Measurements from ENCODE around the gene SPDEF.

The SPDEF gene

DNA sequence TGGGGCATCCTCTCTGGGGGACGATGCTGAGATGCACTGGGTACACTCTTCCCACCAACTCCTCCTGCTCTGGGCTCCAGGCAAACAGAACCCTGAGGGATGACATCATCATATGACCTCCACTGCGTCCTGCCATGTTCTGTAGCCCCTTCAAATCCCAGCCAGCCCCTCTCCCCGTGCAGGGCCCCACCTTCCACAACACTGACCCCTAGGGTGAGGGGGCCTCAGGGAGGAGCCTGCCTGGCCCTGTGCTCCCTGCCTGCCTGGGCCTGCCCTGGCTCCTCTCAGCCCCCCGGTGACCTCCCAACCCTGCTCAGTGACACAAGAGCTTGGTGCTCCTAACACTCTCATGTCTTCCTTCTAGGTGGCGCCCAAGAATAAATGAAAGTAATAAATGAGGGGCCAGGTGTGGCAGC lies 9.6 kb upstream of the SPDEF start:
- DNase-seq (ENCODE audit: extremely low spot score, insufficient read length, low read depth) (no peak), FAIRE-seq (no peak)

DNA sequence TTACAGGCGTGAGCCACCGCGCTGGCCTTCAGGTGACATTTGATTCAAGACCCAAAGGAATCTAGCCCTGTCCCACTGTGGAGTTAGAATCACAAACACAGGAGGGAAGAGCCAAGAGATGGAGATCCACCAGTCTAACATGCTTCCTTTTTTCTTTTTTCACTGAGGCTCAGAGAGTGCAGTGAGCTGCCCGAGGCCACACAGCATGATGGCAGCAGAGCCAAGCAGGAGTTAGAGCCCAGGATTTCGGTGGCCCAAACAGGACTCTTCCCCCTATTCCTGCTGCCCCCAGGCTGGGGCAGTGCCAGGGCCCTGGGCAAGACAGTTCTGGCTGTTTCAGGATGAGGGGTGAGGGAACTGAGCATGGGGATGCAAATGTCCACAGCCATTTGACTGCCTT lies 8.1 kb upstream of the SPDEF start:
- FAIRE-seq (no peak), DNase-seq (ENCODE audit: extremely low spot score, insufficient read length, low read depth) (no peak)

DNA sequence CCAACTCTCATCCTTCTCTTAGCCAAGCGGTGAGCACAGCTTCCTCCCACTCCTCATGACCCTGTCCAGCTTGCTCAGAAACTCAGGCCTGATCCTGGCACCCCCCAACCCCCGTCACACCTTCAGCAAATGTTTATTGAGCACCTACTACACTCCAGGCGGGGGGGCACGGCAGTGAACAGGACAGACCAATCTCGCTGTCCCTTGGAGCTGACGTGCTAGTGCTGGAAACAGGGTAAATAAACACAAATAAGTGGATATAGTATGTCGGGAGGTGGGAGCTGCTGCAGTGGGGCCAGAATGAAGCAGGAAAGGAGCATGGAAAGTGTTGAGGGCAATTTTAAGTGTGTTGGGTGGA lies 7.4 kb upstream of the SPDEF start:
- DNase-seq (ENCODE audit: extremely low spot score, insufficient read length, low read depth) = no peak
- no peak for FAIRE-seq

DNA sequence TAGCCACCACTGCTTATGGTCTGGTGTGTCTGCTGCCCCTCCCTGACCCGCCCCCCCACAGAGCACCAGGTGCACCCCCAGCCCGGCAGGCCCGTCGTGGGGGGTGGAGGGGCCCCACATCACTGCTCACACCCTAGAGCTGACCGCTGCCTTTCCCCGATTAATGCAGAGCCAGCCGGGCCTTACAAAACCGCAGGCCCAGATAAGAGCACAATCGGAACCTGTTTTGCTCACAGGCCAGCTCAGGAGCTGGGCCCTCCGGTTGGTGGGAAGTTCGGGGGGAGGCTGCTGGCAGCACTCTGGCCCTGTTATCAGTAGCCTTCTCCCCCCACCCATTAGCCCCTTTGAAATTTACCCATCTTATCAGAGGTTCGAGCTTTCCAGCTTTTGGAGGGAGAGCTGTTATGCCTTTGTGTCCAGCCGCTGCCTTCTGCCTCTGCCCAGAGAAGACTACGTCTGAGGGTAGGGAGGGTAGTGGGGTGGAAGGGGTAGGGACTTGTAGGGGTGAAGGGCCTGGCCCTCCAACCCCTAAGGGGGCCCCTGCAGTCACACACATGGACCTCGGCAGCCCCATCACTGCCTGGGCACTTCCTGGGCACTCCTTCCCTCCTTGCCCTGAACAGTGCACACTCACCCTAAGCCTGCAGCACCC lies 6.9 kb upstream of the SPDEF start:
- FAIRE-seq (no peak), DNase-seq (ENCODE audit: extremely low spot score, insufficient read length, low read depth) (no peak)

DNA sequence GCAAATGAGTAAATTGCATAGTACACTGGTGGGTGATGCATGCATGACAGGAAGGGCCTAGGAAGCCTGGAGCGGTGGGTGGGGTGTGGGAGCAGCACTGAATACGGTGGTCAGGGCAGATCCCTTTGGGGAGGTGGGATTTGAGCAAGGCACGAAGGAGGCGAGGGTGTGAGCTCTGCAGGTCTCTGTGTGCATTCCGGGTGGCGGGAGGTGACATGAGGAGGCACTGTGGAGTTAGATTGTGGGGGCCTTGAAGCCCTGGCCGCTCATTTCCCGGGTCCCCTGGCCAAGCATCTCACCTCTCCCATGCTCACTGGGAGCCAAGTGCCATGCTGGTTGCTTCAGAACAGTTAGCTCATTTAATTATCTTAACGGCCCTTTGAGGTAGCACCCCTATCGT lies 6.2 kb upstream of the SPDEF start:
- DNase-seq (ENCODE audit: extremely low spot score, insufficient read length, low read depth) = no peak

DNA sequence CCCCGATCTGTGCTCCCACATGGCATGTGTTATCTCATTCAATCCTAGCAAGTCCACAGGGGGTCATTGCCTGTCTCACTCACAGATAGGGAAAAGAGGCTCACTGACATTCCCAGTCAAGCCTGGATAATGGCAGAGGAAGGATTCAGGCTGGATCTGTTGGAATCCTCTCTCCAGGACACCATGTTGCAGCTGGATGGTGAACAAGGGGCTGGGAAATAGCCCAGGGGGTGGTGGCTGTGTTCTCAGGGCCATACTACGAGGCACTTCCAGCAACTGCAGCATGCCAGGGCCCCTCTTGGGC lies 5.0 kb upstream of the SPDEF start:
- DNase-seq (ENCODE audit: extremely low spot score, insufficient read length, low read depth) = no peak
- no peak for FAIRE-seq

More for the DNA sequence above, 6.2 kb upstream of the SPDEF start:
- FAIRE-seq = no peak

DNA sequence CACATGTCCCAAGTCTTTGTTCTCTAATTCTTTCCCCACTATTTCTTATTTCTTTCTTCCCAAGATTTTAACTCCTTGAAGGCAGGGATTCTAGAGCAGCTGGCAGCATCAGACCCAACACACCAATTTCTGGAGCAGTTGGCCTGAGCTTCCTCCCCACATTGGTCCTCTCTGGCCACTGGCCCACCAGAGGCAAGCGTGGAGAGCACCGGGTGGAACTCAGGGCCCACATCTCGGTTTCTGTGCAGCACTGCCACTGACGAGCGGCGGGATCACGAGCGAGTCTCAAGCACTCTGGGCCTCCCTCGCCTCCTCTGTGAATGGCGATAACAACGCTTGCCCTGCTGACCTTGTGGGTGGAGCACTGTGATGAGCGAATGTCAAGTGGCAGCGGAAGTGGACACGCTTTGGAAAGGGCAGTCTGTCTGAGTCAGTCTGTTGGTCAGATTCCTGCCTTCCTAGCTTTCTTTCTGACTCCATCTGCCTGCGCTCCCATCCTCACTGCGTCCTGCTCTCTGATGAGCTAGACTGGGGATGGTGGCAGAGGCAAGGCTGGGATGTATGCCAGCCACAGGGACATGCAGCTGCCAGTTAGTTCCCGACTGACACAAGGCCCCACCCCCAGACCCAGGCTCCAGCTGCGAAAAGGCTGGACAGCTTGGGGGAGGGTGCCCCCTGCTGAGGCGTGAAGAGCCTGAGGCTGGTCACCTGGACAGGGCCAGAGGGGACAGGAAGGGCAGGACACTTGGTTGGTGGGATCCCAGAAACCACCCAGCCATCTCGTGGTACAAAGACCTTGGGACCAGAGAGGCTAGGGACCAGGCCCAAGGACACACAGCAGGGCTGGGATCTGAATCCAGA lies 4.5 kb upstream of the SPDEF start:
- DNase-seq (ENCODE audit: extremely low spot score, insufficient read length, low read depth) (no peak), FAIRE-seq (no peak)

DNA sequence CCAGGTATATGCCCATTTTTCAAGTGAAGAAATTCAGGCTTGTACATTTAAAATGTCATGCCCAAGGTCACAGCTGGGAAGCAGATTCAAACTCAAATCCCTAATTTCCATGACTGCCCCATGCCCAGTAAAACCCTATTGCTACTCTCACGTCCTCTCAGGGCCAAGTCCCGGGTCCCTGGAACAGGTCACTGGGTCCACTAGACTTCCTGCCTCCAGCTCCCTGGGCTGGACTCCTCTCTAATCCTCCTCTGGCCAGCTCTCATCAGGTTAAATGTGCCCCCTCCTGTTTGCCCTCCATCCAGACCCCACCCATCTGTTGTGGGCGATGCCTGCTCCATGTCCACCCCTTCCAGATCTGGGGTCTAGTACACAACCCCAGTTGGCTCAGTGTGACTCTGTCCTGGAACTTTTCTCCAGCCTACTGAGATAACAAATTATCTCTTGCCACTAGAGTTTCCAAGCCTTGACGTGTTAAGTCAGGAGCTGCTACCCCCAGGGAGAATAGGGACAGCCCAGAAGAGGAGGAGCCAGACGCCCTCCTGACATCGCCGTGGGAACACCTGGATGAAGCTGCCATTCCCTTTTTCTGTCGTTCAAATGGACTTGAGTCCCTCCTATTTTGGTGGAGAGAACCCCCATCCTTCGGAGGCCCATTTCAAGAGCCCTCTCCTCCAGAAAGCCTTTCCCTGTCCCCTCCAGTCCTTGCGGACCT lies 3.7 kb upstream of the SPDEF start:
- no peak for FAIRE-seq
- DNase-seq (ENCODE audit: extremely low spot score, insufficient read length, low read depth) = no peak

DNA sequence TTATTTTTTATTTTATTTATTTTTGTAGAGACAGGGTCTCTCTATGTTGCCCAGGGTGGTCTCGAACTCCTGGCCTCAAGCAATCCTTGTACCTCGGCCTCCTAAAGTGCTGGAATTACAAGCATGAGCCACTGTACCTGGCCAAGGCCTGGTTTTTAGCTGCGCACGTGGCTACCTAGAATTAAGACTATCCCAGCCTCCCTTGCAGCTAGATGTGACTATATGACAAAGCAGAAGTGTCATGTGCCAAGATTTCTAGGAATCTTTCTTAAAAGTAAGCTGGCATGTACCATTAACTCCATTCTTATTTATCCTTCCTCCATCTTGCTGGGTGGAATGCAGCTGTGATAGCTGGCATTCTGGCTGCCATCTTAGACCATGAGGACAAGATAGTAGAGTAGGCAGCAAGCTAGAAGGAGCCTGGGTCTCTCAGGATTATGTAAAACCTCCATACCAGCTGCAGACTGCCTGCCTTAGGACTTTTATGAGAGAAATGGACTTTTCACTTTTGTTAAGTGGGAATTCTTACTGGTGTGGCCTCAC lies 2.1 kb upstream of the SPDEF start:
- FAIRE-seq (no peak), DNase-seq (ENCODE audit: extremely low spot score, insufficient read length, low read depth) (no peak)

DNA sequence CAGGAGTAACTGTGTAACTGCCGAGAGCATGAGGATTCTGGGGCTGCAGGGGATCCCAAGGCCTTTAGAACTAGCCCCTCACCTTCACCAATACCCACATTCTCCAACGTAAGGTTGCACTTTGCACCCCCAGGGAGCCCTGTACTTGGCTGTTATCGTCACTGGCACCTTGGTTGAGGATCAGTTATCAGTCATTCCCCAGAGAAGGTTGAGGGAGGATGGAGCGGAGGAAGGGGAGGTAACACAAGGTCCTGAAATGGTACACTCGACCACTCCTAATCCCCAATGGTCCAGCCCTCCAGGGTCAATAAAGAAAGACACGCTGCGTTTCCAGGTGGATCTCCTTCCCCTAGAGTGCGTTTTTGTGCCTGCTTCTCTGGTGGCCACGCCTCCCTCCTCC lies 1.1 kb upstream of the SPDEF start:
- FAIRE-seq (no peak), DNase-seq (ENCODE audit: extremely low spot score, insufficient read length, low read depth) (no peak)

DNA sequence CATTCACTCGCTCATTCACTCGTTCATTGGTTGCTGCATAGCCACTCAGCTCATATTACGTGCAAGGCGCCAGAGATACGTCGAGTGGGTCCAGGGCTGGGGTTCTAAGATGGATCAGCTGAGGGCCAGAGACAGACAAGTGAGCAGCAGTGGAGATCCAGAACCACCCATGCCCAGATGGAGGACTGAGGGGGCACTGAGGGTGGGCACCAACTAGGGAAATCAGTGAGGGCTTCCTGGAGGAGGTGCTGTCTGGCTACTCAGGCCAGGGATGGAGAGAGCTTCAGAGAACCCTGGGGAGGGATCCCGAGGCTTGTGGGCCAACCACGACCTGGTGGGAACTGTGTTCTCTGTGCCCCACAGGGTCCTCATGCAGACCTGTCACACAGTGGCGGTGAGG lies 364 bp upstream of the SPDEF start:
- DNase-seq (ENCODE audit: extremely low spot score, insufficient read length, low read depth) (no peak), FAIRE-seq (no peak)

DNA sequence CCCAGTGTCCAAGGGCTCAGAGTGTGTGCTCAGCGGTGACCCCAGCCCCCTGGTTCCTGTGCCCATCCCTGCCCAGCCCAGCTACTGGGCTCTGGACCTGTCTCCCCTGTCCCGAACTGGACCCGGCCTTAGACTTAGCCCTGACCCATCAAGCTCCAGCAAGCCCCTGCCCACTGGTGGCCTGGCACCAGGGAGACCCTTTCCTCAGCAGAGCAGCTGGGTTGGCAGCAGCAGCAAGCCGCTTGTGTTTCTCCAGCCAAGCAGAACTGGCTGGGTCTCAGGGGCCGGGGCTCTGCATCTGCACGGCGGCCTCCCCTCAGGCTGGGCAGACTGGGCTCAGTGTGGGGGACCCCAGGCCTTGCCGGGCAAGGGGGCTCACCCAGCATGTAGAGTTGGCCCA lies 801 bp downstream of the SPDEF start:
- DNase-seq (ENCODE audit: extremely low spot score, insufficient read length, low read depth) (no peak), FAIRE-seq (no peak)

DNA sequence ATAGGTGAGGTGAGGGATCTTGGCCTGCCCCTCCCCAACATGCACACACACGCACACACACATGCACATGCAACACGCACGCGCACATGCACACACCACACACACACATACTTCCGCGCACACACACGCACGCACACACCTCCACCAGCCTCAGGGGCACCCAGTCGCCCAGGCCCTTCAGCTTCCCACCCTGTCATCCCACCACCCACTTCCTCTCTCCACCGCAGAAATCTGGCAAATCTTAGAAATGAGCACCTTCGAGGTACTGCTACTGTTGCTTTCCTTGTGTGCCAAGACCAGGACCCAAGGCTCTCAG lies 1.2 kb downstream of the SPDEF start:
- FAIRE-seq = no peak
- no peak for DNase-seq (ENCODE audit: extremely low spot score, insufficient read length, low read depth)

DNA sequence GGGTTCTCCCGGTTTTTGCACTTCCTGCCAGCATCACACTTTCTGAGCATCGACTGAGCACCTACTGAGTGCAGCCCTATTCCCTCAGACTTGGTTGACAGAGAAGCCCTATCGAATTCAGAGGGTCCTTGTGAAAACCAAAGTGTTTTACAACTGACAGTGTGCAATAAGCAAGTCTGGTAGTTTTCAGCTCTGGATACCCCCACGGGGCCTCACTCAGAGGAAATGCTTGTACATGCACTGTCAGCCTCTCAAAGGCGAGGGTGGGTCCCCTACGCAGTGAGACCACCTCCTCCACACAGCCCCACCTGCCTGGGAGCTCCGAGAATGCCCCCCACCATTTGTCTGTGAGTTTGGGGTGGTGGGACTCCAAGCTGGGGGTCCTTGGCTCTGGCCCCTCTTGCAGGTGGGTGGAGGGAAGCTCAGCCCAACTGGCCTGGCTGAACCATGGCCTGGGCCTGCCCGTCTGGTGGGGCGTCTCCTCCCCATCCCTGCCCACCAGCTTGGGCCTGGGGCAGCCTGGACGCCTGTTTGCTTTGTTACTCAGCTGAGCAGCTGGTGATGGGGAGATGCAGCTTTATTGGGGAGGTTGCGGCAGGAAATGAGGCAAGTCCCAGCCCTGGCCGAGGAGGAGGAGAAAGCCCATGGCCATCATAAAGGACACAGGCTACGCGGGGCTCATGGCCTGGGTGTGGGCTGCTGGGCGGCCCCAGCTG lies 1.7 kb downstream of the SPDEF start:
- DNase-seq (ENCODE audit: extremely low spot score, insufficient read length, low read depth) = no peak
- FAIRE-seq = no peak

DNA sequence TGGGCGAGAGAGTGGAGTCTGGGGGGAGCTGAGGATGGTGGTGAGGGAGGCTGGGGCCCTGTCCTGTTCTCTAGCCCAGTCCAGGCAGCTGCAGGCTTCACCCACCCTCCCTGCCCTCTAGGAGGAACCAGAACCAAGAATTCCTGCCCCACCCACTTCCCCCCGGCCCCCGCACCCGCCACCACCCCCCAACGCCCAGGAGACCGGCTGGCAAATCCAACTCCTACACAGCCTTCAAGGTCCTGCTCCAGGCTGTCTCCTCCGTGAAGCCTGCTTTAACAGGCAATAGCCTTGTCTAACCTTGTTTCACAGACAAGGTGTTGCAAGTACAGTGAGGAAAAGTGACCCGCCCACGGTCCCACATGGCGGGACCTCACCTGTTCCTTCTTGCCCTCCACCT lies 2.4 kb downstream of the SPDEF start:
- FAIRE-seq (no peak), DNase-seq (ENCODE audit: extremely low spot score, insufficient read length, low read depth) (no peak)

DNA sequence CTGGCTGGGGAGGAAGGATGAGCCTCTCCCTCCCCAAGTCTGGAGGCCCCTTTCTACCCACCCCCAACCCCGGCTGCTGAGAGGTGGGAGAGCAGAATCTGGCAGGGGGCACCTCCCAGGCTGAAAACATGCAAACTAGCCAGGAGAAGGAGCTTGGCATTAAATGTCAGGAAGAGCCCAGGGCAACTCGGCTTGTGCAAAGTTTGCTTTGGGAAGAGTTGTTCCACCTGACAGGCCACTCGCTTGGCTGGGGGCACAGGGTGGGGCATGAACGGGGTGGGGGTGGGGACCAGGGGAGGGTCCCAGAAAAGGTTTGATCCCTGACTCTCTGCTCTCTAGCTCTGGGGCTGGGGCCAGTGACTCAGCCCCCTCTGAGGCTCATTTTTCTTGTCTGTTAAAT lies 3.0 kb downstream of the SPDEF start:
- DNase-seq (ENCODE audit: extremely low spot score, insufficient read length, low read depth) (no peak), FAIRE-seq (no peak)

DNA sequence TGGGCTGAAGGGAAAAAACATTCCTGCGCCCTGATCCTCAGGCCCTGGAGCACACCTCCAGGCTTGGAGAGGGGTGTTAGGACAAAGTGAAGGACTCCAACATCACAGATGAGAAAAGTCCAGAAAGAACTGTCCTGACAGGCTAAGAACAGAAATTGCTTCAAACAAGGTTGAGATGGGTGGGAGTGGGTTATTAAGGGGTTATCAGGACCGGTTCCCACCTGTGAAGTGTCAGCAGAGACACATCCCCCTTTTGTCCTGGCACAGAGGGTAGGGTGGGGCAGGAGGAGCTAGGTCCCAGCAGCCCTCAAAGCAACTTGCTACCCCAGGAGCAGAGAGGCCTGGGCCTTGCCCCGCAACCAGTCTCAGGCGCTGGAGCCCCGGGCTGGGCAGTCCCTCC lies 3.5 kb downstream of the SPDEF start:
- FAIRE-seq (no peak), DNase-seq (ENCODE audit: extremely low spot score, insufficient read length, low read depth) (no peak)

DNA sequence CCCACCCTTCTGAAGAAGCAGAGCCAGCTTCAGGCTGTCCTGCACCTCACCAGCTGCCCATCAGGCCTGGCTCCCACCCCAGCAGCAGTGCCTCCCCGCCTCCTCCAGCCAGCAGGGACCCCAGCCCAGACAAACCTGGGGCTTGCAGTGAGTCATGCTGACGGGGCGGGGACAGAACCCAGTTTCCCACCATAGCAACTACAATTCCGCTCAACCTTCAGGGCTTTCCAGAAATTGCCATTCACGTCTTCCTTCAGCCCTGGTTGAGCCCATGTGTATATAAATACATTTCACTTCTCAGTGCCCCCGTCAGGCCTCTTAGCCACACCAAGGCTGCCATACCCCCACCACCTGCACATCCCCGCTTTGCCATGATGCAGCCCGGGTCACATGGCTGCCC lies 4.4 kb downstream of the SPDEF start:
- FAIRE-seq = no peak
- no peak for DNase-seq (ENCODE audit: extremely low spot score, insufficient read length, low read depth)

DNA sequence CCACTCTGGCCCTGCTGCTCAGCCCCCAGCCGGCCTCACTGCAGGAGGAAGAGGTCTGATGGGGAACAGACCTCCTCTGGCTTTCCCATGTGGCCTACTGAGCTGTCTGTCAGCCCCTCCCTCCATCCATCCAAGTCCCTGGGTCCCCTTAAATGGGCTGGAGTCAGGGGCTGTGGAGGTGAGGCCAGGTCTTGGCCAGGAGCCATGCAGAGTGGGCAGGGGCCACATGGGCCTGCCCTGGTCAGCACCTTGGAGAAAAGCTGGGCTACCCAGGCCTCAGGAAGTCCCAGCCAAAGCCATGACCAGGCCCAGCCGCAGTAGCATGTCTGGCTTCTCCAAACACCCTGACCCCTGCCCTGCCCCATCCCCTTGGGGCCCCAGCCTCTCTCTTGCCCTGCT lies 6.3 kb downstream of the SPDEF start:
- DNase-seq (ENCODE audit: extremely low spot score, insufficient read length, low read depth) = no peak
- no peak for FAIRE-seq

DNA sequence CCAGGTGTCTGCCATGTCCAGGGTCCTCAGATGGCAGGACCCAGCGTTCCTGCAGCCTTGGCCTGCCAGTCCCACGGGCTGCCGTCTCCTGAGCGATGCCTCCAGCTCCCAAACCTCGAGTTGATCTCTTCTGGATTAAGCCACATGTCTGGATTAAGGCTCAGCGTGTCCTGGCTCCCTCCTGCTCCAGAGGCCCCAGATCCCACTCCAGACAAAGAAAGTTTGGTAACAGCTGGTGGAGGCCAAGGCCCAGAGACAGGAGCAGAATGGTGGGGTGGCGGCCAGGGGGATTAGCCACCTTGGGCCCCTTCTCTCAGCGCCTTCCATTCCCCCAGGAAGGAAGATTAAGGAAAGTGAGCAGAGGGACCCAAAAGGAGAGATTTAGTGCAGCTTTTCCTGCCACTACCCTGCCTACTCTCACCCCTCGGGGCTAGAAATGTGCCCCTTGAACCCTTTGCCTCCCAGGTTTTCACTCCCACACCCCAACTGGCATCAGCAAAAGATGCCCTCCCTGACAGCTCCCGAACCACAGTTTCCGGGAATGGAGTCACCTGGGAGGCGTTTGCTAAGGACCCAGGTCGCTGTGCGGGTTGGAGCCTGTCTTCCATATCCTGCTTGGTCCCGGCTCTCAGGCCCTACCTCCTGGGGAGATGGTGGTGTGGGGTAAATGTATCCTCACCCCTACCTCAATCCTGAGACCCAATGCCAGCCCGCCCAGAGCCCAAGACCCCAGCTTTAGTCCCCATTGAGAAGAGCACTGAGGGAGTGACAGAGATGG lies 6.9 kb downstream of the SPDEF start:
- no peak for FAIRE-seq
- no peak for DNase-seq (ENCODE audit: extremely low spot score, insufficient read length, low read depth)

Measured in GM18507 (cell line).